IMR-90 (cell line): Measurements from ENCODE around the gene ATXN3.

ENCODE experiments used
- CEBPB ChIP-seq: IDR thresholded peaks from 2 replicates; pipeline ENCODE4 v1.6.1; 2012; ENCODE audit warnings: low read depth, low read length, improper control_type of control experiment
- MAFK ChIP-seq: IDR thresholded peaks from 2 replicates; pipeline ENCODE4 v1.6.1; 2012; ENCODE audit warnings: low read depth, low read length, improper control_type of control experiment
- MXI1 ChIP-seq: IDR thresholded peaks from 2 replicates; pipeline ENCODE4 v1.6.1; 2012; ENCODE audit warnings: low read depth, mild to moderate bottlenecking, low read length, moderate library complexity, borderline replicate concordance
- POLR2A ChIP-seq: IDR thresholded peaks from 2 replicates; pipeline ENCODE4 v1.6.1; 2012; ENCODE audit warnings: mild to moderate bottlenecking, low read depth, low read length
- RAD21 ChIP-seq: IDR thresholded peaks from 2 replicates; pipeline ENCODE4 v1.6.1; 2012; ENCODE audit warnings: low read length, improper control_type of control experiment
- RFX5 ChIP-seq: IDR thresholded peaks from 2 replicates; pipeline ENCODE4 v1.8.0; 2012; ENCODE audit warnings: low read depth, mild to moderate bottlenecking, low read length, moderate library complexity
- SMC3 ChIP-seq: fragments of 150-350 bp; IDR thresholded peaks from 2 replicates; pipeline ENCODE4 v1.6.1; 2016; ENCODE audit warnings: low read depth, mild to moderate bottlenecking, antibody characterized with exemption, low read length, moderate library complexity
- TF ChIP-seq, protein P1 (sequence below): conservative IDR thresholded peaks from 2 replicates; pipeline ENCODE4 v1.5.1; 2012; ENCODE audit warnings: mild to moderate bottlenecking, low read depth, low read length, improper control_type of control experiment
- TF ChIP-seq, protein P2 (sequence below): fragments of 150-350 bp; IDR thresholded peaks from 2 replicates; pipeline ENCODE4 v1.6.1; 2016; ENCODE audit warnings: low read depth, mild to moderate bottlenecking, low read length, moderate library complexity, borderline replicate concordance
- TF ChIP-seq, protein P3 (sequence below): fragments of 150-350 bp; IDR thresholded peaks from 2 replicates; pipeline ENCODE4 v1.6.1; 2017; ENCODE audit warnings: mild to moderate bottlenecking, antibody characterized with exemption, low read length, low read depth

DNA sequence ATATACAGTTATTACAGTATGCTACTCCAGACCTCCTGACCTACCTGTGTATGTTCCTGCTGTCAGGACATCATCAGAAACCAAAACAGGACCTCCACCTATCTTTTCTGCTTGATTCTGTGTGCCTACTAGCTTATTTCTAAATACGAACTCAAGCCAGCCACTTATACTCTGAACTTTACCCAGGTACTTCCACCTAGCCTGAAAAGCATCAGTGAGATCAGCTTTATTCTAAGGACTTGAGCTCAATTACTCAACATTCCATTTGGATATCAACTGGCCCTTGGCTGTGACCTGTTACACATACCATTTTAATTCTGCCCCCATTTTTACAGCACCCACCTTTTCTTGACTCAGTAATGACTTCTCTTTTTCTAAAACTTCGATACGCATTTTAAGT, 95.7 kb downstream of the ATXN3 start:
- TF ChIP-seq, protein P1, sequence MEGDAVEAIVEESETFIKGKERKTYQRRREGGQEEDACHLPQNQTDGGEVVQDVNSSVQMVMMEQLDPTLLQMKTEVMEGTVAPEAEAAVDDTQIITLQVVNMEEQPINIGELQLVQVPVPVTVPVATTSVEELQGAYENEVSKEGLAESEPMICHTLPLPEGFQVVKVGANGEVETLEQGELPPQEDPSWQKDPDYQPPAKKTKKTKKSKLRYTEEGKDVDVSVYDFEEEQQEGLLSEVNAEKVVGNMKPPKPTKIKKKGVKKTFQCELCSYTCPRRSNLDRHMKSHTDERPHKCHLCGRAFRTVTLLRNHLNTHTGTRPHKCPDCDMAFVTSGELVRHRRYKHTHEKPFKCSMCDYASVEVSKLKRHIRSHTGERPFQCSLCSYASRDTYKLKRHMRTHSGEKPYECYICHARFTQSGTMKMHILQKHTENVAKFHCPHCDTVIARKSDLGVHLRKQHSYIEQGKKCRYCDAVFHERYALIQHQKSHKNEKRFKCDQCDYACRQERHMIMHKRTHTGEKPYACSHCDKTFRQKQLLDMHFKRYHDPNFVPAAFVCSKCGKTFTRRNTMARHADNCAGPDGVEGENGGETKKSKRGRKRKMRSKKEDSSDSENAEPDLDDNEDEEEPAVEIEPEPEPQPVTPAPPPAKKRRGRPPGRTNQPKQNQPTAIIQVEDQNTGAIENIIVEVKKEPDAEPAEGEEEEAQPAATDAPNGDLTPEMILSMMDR, result no peak
- no peak for TF ChIP-seq SMC3
- no peak for TF ChIP-seq CEBPB
- TF ChIP-seq POLR2A, result no peak
- TF ChIP-seq, protein P2, sequence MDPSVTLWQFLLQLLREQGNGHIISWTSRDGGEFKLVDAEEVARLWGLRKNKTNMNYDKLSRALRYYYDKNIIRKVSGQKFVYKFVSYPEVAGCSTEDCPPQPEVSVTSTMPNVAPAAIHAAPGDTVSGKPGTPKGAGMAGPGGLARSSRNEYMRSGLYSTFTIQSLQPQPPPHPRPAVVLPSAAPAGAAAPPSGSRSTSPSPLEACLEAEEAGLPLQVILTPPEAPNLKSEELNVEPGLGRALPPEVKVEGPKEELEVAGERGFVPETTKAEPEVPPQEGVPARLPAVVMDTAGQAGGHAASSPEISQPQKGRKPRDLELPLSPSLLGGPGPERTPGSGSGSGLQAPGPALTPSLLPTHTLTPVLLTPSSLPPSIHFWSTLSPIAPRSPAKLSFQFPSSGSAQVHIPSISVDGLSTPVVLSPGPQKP, result no peak
- TF ChIP-seq RAD21, result no peak
- TF ChIP-seq, protein P3, sequence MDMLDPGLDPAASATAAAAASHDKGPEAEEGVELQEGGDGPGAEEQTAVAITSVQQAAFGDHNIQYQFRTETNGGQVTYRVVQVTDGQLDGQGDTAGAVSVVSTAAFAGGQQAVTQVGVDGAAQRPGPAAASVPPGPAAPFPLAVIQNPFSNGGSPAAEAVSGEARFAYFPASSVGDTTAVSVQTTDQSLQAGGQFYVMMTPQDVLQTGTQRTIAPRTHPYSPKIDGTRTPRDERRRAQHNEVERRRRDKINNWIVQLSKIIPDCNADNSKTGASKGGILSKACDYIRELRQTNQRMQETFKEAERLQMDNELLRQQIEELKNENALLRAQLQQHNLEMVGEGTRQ, result no peak
- TF ChIP-seq RFX5, result no peak
- TF ChIP-seq MXI1, result no peak
- TF ChIP-seq MAFK, result no peak
